HepG2 (cell line): ENCODE measurements around the gene SLC23A3. TPM values are rescaled to one million over a fixed set of nuclear protein-coding genes. Genes with fewer than 3 reads are reported as not detected.
A peak's percentile ranks its signal among the peaks of the same experiment; 100 is the strongest.

Source experiments
- CREM ChIP-seq, 2 experiments: sonication (generic) in 1 of 2; formaldehyde crosslinking in 1 of 2; IDR thresholded peaks; 2 replicates each; pipeline versions ENCODE4 v1.4.0 to v1.6.1; 2016 to 2020; ENCODE audit warnings: antibody characterized with exemption in 1 of 2, mild to moderate bottlenecking in 1 of 2, missing genetic modification reagents in 1 of 2
- HNRNPH1 ChIP-seq: fragments of 200-400 bp; formaldehyde crosslinking; optimal IDR thresholded peaks from 2 replicates; pipeline ENCODE3; 2017; ENCODE audit warnings: mild to moderate bottlenecking, low read depth, low read length
- KDM3A ChIP-seq: IDR thresholded peaks from 2 replicates; pipeline ENCODE4 v1.6.1; 2018; ENCODE audit warnings: low read depth, missing compliant biosample characterization
- NCOA2 ChIP-seq: sonication (generic); formaldehyde crosslinking; IDR thresholded peaks from 2 replicates; pipeline ENCODE4 v1.8.0; 2022; ENCODE audit warnings: inconsistent platforms
- NFE2 ChIP-seq: sonication (generic); formaldehyde crosslinking; IDR thresholded peaks from 2 replicates; pipeline ENCODE4 v1.4.0; 2020; ENCODE audit warnings: missing genetic modification reagents
- NKX3-1 ChIP-seq: sonication (generic); formaldehyde crosslinking; IDR thresholded peaks from 2 replicates; pipeline ENCODE4 v1.5.0; 2020; ENCODE audit warnings: missing genetic modification reagents
- NRL ChIP-seq: sonication (generic); formaldehyde crosslinking; IDR thresholded peaks from 2 replicates; pipeline ENCODE4 v1.5.0; 2020; ENCODE audit warnings: missing genetic modification reagents, mild to moderate bottlenecking, moderate library complexity, borderline replicate concordance
- PAX8 ChIP-seq: sonication (generic); formaldehyde crosslinking; IDR thresholded peaks from 2 replicates; pipeline ENCODE4 v1.8.0; 2022; ENCODE audit warnings: mild to moderate bottlenecking, missing genetic modification reagents, borderline replicate concordance
- SATB2 ChIP-seq: sonication (generic); formaldehyde crosslinking; IDR thresholded peaks from 2 replicates; pipeline ENCODE4 v1.5.0; 2020; ENCODE audit warnings: missing genetic modification reagents
- SMAD9 ChIP-seq: sonication (generic); formaldehyde crosslinking; IDR thresholded peaks from 2 replicates; pipeline ENCODE4 v1.5.1; 2020; ENCODE audit warnings: mild to moderate bottlenecking, missing genetic modification reagents
- ZNF326 ChIP-seq: sonication (generic); formaldehyde crosslinking; IDR thresholded peaks from 2 replicates; pipeline ENCODE4 v1.4.0; 2020; ENCODE audit warnings: missing genetic modification reagents, borderline replicate concordance
- ZNF883 ChIP-seq: sonication (generic); formaldehyde crosslinking; IDR thresholded peaks from 2 replicates; pipeline ENCODE4 v1.5.1; 2020; ENCODE audit warnings: mild to moderate bottlenecking, missing genetic modification reagents; ENCODE audit errors: not compliant biosample characterization
- polyA plus RNA-seq, 8 experiments: library from polyadenylated mRNA; depleted of rRNA in 3 of 8; stranded (reverse) in 7 of 8; unstranded in 1 of 8; fragments of >200 nt; fragmentation: Illumina TruSeq in 4 of 8; extraction: Trizol in 4 of 8; gene quantifications; 2 replicates each; pipeline versions ENCODE4 v1.2.1 to v1.2.3, GENCODE V29; 2011 to 2016; ENCODE audit warnings: low read depth in 4 of 8, missing spikeins in 1 of 8, mixed read lengths in 1 of 8; ENCODE audit not compliant: insufficient read depth in 1 of 8
- total RNA-seq, 5 experiments: library from RNA; depleted of rRNA; stranded (reverse); fragments of >200 nt; fragmentation: Illumina TruSeq; extraction: Trizol; gene quantifications; 2 replicates each; pipeline ENCODE4 v1.2.3, GENCODE V29; 2016; ENCODE audit warnings: low read depth in 1 of 5
- TF ChIP-seq, protein P1 (sequence below): fragments of 450-650 bp; IDR thresholded peaks from 2 replicates; pipeline ENCODE4 v1.6.1; 2017; ENCODE audit warnings: mild to moderate bottlenecking
- TF ChIP-seq, protein P2 (sequence below): sonication (generic); formaldehyde crosslinking; IDR thresholded peaks from 2 replicates; pipeline ENCODE4 v1.4.0; 2020; ENCODE audit warnings: missing genetic modification reagents, borderline replicate concordance
- TF ChIP-seq, protein P3 (sequence below): IDR thresholded peaks from 2 replicates; pipeline ENCODE4 v1.6.1; 2016
- TF ChIP-seq, protein P4 (sequence below): sonication (generic); formaldehyde crosslinking; IDR thresholded peaks from 2 replicates; pipeline ENCODE4 v1.8.0; 2022; ENCODE audit warnings: mild to moderate bottlenecking, missing genetic modification reagents, borderline replicate concordance
- TF ChIP-seq, protein P5 (sequence below): sonication (generic); formaldehyde crosslinking; IDR thresholded peaks from 2 replicates; pipeline ENCODE4 v1.4.0; 2020; ENCODE audit warnings: mild to moderate bottlenecking, missing genetic modification reagents
- TF ChIP-seq, protein P6 (sequence below): sonication (generic); formaldehyde crosslinking; IDR thresholded peaks from 2 replicates; pipeline ENCODE4 v1.5.0; 2020; ENCODE audit warnings: mild to moderate bottlenecking, missing genetic modification reagents, moderate library complexity

The SLC23A3 gene
- total and polyA plus RNA-seq, 2 of the 13 experiments (the other 11 are each of a cell fraction or from before 2014, with no cell fraction given) = 0.38 to 0.78 TPM

DNA sequence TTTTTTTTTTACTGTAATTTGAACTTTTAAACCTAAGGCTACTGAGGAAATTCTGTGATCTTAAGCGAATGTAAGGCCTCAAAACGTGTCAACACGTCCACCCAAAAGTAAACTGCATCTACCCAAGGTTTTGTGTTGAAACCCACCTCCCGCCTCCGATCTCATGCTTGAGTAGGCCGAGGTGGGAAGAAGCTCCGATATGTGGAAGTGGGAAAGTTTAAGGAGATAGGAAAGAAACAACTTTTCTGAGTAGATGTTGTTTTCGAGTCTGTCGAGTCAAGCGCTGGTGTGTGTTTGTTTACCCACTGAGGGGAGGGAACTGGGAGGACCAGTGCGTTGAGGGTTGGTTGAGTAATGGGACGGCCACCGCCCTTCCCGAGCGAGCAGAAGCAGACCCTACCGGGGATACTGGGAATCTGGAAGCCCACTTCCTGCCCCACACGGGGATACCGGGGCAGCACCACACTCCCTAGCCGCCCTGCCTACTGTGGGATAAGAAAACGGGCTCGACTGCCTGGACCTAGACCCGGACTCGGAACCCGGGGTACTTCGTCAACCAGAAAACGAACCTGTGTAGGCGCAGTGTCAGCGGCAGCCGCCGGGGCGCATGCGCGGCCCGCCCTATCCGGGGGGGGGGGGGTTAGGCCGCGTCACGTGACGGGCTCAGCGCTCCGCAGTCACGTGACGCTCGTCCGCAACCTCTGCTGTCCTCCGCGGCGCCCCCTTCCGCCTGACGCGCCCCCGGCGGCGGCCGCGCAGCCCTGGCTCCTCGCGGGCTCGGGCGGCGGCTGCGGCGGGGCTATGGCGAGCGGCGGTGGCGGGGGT, 7.9 kb upstream of the SLC23A3 start, which contains the start of gene RETREG2 (continued):
- TF ChIP-seq, protein P1, sequence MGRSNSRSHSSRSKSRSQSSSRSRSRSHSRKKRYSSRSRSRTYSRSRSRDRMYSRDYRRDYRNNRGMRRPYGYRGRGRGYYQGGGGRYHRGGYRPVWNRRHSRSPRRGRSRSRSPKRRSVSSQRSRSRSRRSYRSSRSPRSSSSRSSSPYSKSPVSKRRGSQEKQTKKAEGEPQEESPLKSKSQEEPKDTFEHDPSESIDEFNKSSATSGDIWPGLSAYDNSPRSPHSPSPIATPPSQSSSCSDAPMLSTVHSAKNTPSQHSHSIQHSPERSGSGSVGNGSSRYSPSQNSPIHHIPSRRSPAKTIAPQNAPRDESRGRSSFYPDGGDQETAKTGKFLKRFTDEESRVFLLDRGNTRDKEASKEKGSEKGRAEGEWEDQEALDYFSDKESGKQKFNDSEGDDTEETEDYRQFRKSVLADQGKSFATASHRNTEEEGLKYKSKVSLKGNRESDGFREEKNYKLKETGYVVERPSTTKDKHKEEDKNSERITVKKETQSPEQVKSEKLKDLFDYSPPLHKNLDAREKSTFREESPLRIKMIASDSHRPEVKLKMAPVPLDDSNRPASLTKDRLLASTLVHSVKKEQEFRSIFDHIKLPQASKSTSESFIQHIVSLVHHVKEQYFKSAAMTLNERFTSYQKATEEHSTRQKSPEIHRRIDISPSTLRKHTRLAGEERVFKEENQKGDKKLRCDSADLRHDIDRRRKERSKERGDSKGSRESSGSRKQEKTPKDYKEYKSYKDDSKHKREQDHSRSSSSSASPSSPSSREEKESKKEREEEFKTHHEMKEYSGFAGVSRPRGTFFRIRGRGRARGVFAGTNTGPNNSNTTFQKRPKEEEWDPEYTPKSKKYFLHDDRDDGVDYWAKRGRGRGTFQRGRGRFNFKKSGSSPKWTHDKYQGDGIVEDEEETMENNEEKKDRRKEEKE = no peak
- TF ChIP-seq, protein P2, sequence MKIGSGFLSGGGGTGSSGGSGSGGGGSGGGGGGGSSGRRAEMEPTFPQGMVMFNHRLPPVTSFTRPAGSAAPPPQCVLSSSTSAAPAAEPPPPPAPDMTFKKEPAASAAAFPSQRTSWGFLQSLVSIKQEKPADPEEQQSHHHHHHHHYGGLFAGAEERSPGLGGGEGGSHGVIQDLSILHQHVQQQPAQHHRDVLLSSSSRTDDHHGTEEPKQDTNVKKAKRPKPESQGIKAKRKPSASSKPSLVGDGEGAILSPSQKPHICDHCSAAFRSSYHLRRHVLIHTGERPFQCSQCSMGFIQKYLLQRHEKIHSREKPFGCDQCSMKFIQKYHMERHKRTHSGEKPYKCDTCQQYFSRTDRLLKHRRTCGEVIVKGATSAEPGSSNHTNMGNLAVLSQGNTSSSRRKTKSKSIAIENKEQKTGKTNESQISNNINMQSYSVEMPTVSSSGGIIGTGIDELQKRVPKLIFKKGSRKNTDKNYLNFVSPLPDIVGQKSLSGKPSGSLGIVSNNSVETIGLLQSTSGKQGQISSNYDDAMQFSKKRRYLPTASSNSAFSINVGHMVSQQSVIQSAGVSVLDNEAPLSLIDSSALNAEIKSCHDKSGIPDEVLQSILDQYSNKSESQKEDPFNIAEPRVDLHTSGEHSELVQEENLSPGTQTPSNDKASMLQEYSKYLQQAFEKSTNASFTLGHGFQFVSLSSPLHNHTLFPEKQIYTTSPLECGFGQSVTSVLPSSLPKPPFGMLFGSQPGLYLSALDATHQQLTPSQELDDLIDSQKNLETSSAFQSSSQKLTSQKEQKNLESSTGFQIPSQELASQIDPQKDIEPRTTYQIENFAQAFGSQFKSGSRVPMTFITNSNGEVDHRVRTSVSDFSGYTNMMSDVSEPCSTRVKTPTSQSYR (CRISPR knock-in tag) = no peak
- TF ChIP-seq, protein P3, sequence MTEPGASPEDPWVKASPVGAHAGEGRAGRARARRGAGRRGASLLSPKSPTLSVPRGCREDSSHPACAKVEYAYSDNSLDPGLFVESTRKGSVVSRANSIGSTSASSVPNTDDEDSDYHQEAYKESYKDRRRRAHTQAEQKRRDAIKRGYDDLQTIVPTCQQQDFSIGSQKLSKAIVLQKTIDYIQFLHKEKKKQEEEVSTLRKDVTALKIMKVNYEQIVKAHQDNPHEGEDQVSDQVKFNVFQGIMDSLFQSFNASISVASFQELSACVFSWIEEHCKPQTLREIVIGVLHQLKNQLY = no peak
- TF ChIP-seq PAX8 (CRISPR knock-in tag) (0 out of 2 replicates have a peak, but pooled peaks have one; percentile 85), HNRNPH1 (no peak), NFE2 (CRISPR knock-in tag) (no peak), SATB2 (CRISPR knock-in tag) (no peak), KDM3A (CRISPR knock-in tag) (no peak), ZNF883 (peak; percentile 25), SMAD9 (CRISPR knock-in tag) (no peak; the same call in 1 of the 2 replicates), NRL (CRISPR knock-in tag) (peak; percentile 83; the same call in 1 of the 2 replicates), NCOA2 (peak; percentile 51; the same call in 1 of the 2 replicates), ZNF326 (CRISPR knock-in tag) (no peak), CREM (IDR thresholded peaks at IDR 0.05) (no peak; the same call in 1 of the 2 replicates), CREM (CRISPR knock-in tag; IDR thresholded peaks at IDR 0.05) (no peak), NKX3-1 (CRISPR knock-in tag) (0 out of 2 replicates have a peak, but pooled peaks have one; percentile 17)
- TF ChIP-seq, protein P4, sequence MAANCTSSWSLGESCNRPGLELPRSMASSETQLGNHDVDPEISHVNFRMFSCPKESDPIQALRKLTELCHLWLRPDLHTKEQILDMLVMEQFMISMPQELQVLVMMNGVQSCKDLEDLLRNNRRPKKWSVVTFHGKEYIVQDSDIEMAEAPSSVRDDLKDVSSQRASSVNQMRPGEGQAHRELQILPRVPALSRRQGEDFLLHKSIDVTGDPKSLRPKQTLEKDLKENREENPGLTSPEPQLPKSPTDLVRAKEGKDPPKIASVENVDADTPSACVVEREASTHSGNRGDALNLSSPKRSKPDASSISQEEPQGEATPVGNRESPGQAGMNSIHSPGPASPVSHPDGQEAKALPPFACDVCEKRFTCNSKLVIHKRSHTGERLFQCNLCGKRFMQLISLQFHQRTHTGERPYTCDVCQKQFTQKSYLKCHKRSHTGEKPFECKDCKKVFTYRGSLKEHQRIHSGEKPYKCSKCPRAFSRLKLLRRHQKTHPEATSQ (CRISPR knock-in tag) = peak; percentile 17; the same call in 1 of the 2 replicates
- TF ChIP-seq, protein P5, sequence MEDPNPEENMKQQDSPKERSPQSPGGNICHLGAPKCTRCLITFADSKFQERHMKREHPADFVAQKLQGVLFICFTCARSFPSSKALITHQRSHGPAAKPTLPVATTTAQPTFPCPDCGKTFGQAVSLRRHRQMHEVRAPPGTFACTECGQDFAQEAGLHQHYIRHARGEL (CRISPR knock-in tag) = peak; percentile 68; the same call in 1 of the 2 replicates
- TF ChIP-seq, protein P6, sequence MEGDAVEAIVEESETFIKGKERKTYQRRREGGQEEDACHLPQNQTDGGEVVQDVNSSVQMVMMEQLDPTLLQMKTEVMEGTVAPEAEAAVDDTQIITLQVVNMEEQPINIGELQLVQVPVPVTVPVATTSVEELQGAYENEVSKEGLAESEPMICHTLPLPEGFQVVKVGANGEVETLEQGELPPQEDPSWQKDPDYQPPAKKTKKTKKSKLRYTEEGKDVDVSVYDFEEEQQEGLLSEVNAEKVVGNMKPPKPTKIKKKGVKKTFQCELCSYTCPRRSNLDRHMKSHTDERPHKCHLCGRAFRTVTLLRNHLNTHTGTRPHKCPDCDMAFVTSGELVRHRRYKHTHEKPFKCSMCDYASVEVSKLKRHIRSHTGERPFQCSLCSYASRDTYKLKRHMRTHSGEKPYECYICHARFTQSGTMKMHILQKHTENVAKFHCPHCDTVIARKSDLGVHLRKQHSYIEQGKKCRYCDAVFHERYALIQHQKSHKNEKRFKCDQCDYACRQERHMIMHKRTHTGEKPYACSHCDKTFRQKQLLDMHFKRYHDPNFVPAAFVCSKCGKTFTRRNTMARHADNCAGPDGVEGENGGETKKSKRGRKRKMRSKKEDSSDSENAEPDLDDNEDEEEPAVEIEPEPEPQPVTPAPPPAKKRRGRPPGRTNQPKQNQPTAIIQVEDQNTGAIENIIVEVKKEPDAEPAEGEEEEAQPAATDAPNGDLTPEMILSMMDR (CRISPR knock-in tag) = peak; percentile 65
